GM19351 (cell line): ENCODE results near the gene WDHD1.
"Not testable (repeated sequence)": the region's sequence is repeated elsewhere in the genome, so short reads cannot be mapped to it uniquely, and the experiment has no call there.

Source experiments
- ATAC-seq: cut with Tn5 transposase; IDR thresholded peaks from one replicate; pipeline ENCODE4 v1.9.1; 2021; ENCODE audit warnings: mild to moderate bottlenecking, moderate library complexity; ENCODE audit not compliant: unreplicated experiment

Gene WDHD1

DNA sequence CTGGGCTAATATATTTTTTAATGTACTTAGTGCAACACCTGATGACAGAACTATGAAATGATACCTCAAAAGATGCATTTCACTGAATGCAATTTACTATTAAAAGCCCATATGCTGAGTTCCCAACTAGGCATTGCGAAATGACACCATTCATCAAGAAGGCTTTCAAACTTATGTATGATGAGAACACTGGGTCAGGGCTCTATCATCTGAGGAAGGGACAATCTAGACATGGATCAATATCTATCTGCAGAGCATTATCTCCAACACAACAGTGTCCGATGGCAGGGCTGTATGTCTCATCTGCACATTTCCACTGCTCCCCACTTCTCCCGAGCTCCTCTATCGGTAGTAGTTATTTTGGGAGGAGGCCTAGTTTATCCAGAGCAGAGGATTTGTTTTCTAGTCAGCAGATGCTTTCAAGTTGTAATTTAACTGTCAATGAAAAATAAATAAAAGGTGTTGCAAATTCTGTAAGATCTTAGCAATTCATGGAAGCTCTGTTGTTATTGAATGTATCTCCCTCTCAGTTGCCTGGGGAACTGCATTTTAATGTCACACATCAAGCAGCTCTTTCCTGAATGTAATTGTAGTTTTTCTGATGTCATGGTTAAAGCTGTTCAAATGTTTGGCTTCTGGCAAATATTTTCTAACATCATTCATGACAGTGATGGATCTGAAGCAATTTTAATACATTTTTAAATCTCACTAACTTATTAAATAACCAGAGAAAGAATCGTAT, 116.9 kb downstream of the WDHD1 start:
- ATAC-seq, result no peak

DNA sequence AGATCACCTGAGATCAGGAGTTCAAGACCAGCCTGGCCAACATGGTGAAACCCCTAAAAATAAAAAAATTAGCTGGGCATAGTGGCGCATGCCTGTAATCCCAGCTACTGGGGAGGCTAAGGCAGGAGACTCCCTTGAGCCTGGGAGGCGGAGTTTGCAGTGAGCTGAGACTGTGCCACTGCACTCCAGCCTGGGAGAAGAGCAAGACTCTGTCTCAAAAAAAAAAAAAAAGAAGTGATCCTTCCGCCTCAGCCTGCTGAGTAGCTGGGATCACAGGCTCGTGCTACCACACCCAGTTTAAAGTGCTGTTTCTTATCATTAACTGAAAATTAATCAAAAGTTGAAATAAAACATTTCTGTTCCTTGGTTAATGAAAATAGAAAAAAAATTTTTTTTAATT, 117.9 kb downstream of the WDHD1 start:
- not testable (repeated sequence) for ATAC-seq

DNA sequence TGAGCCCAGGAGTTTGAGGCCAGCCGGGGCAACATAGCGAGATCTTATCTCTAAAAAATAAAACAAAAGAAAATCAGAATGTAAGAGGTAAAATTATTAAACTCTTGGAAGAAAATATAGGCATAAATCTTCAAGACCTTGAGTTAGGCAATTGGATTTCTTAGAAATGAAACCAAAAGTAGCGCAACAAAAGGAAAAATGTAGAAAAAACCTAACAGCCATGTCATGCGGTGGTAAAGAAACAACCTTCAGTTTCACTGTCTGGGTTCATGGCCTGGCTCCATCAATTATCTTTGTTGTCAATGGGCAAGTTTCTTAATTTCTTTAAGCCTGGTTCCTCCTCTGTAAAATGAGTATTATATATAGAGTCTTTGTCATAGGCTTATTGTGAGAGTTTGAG, 118.7 kb downstream of the WDHD1 start:
- ATAC-seq, result no peak

DNA sequence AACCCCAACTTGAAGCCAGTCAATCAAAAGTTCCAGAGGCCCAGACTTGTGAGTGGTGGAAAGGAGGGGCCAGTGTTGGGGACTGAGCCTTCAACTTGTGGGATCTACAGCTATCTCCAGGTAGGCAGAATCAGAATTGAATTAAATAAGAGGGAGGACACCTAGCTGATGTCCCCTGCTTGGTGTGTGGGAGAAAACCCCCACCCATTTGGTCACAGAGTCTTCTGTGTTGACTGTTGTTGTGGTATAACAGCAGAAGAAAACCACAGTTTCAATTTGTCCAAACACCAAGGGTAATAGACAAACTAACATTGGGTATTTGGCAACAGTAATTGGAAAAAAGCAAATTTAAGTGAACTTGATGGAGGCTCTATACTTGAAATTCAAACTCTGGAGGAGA, 120.8 kb downstream of the WDHD1 start:
- no peak for ATAC-seq

DNA sequence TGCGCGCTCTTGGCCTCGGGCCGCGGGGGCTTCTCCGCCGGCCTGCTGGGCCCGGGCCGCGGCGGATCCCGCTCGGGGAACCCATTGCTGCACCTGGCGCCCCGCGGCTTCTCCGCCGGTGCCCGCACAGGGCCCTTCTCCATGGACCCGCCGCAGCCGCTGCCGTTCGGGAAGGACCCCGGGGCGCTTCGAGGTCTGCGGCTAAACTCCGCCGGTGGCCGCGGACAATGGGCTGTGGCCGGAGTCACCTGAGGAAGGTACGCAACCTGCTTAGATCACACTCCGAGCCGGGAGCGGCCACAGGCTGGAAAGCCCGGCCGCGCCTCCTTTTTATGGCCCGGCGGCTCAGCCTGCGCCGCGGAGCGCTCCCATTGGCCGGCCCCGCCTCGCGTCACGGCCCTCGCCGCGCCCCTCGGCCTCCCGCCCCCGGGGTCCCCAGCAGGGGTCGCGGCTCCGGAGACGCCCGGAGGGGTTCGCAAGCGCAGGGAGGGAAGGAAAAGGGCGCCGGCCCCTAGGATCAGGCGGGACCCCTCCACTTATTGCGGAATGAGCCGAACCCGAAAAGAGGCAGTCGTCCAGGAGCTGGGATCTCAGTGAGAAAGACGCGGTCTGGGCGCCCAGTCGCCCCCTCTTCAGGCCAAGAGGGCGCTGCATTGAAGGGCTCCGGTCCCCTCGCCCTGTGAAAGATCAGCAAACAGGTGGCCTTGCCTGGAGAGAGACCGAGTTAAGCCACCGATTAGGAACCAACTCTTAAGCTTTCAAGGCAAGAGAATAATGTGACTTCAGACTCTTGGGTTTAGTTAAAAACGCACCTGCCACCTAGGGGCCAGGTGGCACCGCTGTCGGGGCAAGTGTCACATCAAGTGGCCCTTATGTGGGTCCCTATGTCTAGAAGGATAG, 124.1 kb downstream of the WDHD1 start, which contains the start of gene GCH1:
Gene GCH1 (minus strand): TSS at position 306 of the 900 bp plus-strand sequence. CDS start 163 bp downstream, at position 143.
- peak; percentile 83 for ATAC-seq

DNA sequence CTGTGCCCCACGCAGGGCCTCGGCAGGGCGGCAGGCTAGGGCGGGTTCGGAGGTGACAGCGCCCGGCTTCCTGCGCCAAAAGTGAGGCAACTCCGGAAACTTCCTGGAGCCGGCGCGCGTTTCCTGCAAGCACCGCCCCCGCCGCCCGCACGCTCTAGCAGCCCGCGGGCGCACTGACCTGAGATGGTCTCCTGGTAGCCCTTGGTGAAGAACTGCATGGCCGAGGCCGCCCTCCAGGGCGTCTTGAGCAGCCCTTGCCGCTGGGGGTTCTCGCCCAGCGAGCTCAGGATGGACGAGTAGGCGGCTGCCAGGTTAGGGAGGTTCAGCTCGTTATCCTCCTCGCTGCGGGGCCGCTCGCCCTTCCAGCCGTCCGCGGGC, 124.8 kb downstream of the WDHD1 start:
- peak; percentile 61 for ATAC-seq

- ATAC-seq, result no peak
Measured at GRCh38 chr14:54901380-54902142, 125.3 kb downstream of the WDHD1 start.

- no peak for ATAC-seq
Measured at GRCh38 chr14:54899573-54899972, 127.3 kb downstream of the WDHD1 start.

- not testable (repeated sequence) for ATAC-seq
Measured at GRCh38 chr14:54897809-54898555, 128.9 kb downstream of the WDHD1 start.

DNA sequence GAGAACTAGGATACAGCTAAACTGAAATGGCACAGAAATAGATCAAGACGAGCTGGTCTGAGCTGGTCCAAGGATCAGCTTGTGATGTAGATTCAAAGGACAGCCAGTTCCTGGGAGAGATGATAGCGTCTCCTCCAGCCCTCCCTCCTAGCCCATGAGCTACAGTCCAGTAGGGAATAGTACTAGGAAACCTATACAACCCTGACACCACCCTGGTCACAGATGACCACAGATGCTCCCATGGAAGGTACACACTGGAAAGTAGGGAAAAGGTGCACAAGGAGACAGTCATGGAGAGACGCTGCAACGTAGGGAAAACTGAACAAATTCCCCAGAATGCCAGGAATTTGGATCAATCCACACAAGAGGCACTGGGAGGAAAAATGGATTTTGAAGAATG, 131.2 kb downstream of the WDHD1 start:
- ATAC-seq, result no peak

DNA sequence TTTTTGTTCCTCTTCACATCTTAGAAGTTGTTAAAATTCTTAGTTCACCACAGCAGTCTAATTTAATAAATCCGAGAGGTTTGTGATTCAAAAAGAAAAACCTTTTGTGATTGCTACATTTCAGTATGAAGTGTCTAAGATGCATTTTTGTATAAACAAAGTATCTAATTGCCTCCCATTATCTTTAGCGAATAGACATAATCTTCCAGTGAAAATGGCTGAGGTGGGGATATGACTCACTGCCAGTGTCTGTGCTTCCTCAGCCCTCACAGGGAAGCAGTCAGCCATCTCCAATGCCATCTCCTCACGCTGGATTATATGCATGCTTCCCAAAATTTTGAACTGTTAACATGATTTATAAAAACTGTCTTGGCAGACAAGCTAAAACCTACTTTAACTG, 131.9 kb downstream of the WDHD1 start:
- no peak for ATAC-seq

DNA sequence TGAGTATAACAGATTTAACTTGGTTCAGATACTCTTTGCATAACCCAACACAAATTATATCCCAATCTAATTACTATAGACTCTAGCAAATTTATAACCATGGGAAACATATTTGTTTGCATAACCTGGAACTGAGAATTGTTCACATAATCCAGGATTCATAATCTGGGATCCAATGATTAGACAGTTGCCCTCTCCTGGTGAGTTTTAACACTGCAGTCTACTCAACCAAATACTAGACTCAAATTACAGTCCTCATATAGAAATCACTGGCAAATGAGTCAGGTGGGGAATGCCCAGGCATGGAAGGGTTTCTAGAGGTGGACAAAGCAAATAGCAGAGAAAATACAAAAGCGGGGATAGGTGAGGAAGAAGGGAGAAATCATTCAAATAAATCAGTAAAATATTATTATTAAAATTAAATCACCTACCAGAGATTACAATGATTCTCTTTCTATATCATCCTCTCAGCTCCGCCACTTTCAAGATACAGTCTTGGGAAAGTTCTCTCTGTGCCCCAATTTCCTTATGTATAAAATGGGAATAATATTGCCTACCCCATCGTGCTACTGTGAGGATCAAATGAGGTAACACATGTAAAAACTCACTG, 133.6 kb downstream of the WDHD1 start:
- ATAC-seq, result peak; percentile 48

DNA sequence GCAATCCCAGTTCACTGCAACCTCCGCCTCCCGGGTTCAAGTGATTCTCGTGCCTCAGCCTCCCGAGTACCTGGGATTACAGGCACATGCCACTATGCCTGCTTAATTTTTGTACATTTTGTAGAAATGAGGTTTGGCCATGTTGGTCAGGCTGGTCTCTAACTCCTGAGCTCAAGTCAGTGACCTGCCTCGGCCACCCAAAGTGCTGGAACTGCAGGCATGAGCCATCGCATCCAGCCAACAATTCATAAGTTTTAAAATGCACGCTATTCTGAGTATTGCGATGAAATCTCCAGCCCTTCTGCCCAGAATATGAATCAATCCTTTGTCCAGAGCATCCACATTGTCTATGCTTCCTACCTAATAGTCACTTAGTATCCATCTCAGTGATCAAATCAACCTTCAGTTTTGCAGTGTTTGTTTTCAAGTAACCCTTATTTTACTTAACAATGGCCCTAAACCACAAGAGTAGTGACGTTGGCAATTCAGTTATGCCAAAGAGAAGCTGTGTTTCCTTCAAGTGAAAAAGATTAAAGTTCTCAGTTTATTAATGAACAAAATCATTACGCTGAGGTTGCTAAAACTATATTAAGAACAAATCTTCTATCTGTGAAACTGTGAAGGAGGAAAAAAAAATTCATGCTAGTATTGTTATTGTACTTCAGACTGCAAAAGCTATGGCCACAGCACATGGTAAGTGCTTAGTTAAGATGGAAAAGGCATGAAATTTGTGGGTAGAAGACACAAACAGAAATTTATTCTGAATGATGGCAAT, 135.2 kb downstream of the WDHD1 start:
- no peak for ATAC-seq

DNA sequence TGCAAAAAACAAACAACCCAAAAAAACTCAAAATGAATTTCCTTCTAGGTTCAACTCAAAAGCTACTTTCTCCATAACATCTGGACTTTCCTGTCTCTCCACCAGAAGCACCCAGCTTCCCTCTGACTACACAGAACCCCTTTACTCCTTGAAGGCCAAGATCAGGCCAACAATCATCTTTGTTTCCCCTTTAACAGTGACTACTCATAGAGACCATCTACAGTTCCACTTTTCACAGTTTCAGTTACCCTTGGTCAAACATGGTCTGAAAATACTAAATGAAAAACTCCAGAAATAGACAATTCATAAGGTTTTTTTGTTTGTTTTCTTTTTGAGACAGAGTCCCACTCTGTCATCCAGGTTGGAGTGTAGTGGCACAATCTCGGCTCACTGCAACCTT, 136.1 kb downstream of the WDHD1 start:
- ATAC-seq, result peak; percentile 82

- ATAC-seq, result no peak
Measured at GRCh38 chr14:54889919-54890318, 137.0 kb downstream of the WDHD1 start.
